Measurements from ENCODE around the gene CEP164. TPM values are rescaled to one million over a fixed set of nuclear protein-coding genes. Genes with fewer than 3 reads are reported as not detected.
"Not testable (repeated sequence)": the region's sequence is repeated elsewhere in the genome, so short reads cannot be mapped to it uniquely, and the experiment has no call there.

The CEP164 gene
- total RNA-seq, 1 donor from 2014 or later = 21.6 TPM

DNA sequence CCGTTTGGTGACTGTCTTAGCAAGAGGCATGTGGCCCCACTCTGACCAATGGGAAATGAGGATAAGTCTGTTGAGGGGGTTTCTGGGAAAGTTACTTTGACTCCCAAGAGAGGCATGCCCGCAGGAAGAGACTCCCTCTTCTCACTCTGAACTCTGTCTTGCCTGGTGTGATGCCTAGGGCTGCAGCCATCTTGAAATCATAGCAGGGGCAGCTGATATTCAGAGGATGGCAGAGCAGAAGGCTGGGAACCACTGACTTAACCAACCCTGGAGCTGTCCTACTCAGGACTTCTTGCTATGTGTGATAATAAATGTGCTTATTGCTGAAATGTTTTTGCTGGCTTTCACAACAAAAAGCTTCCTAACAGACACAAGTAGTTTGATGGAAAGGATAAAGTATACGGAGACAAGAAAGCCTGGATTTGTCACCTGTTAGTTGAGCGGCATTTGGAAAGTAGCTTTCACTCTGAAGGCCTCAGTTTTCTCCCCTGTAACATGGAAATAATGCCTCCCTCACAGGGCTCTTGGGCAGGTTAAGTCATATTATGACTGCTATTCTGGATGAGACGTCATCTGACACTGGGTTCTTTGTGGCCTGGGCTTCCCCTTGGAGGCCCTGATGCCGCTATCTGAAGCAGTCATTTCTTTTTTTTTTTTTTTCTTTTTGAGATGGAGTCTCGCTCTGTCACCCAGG, 128.5 kb downstream of the CEP164 start:
- H3K9me3 ChIP-seq = no peaks in the 10 kb centered on the region
- no peak for TF ChIP-seq POLR2AphosphoS5 (IDR thresholded peaks at IDR 0.05; ENCODE audit: insufficient read depth in 1 of 2, low read depth in 1 of 2)
- TF ChIP-seq, protein P1, sequence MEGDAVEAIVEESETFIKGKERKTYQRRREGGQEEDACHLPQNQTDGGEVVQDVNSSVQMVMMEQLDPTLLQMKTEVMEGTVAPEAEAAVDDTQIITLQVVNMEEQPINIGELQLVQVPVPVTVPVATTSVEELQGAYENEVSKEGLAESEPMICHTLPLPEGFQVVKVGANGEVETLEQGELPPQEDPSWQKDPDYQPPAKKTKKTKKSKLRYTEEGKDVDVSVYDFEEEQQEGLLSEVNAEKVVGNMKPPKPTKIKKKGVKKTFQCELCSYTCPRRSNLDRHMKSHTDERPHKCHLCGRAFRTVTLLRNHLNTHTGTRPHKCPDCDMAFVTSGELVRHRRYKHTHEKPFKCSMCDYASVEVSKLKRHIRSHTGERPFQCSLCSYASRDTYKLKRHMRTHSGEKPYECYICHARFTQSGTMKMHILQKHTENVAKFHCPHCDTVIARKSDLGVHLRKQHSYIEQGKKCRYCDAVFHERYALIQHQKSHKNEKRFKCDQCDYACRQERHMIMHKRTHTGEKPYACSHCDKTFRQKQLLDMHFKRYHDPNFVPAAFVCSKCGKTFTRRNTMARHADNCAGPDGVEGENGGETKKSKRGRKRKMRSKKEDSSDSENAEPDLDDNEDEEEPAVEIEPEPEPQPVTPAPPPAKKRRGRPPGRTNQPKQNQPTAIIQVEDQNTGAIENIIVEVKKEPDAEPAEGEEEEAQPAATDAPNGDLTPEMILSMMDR (IDR thresholded peaks at IDR 0.05) = no peak
- no peak for DNase-seq (ENCODE audit: extremely low spot score in 2 of 2)
- intact Hi-C loops (cut with DNase I) = no loop called here
- H3K27me3 ChIP-seq = no peaks in the 10 kb centered on the region
- no peaks in the 10 kb centered on the region for H3K4me1 ChIP-seq
- no peaks in the 10 kb centered on the region for H3K36me3 ChIP-seq
- no peak overlapping the region for H3K4me3 ChIP-seq
- H3K27ac ChIP-seq = no peak overlapping the region

DNA sequence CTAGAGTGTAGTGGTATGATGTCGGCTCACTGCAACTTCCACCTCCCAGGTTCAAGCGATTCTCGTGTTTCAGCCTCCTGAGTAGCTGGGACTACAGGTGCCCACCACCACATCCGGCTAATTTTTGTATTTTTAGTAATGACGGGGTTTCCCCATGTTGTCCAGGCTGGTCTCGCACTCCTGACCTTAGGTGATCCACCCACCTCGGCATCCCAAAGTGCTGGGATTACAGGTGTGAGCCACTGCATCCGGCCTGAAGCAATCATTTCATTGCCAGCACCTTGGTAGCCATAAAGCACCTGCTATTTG, 129.0 kb downstream of the CEP164 start:
- DNase-seq (ENCODE audit: extremely low spot score in 2 of 2); intact Hi-C loops (cut with DNase I); H3K9me3 ChIP-seq; H3K4me3 ChIP-seq; H3K4me1 ChIP-seq; H3K27ac ChIP-seq; H3K27me3 ChIP-seq; H3K36me3 ChIP-seq: not testable (repeated sequence)

DNA sequence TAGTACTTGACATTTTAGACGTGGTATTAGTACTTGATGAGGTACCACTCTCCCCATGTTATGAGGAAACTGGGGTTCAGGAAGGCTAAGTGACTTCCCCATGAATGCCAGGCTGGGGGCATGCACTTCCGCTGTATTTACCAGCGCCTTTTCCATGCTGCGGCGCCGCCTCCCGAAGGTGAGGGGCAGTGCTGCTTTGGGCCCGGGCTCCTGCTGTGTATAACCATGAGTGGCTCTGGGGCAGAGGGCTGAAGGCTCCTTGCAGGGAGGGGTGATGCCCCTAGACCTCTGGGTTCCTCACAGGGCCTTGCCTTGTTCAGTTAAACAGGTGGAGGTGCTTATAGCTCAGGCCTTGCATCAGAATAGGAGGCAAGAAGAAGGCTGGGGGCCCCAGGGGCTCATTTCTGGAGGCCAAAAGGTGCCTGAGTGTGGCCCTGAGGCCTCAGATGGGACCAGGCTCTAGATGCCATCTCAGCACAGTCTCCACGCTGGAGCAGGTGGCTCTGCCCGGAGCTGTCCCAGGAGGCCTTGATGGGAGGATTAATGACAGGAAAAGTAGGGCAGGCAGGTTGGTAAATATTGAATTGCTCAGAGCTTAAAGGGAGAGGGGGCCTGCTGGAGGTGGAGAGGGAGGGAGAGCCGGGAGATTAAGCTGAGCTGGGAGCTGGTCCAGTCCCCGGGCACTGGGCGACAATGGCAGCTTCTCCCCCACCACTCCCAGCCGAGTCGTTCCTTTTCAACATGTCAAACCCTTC, 129.6 kb downstream of the CEP164 start:
- H3K27ac ChIP-seq = no peak overlapping the region
- intact Hi-C loops (cut with DNase I) = no loop called here
- no peaks in the 10 kb centered on the region for H3K4me1 ChIP-seq
- H3K9me3 ChIP-seq = no peaks in the 10 kb centered on the region
- TF ChIP-seq POLR2AphosphoS5 (IDR thresholded peaks at IDR 0.05; ENCODE audit: insufficient read depth in 1 of 2, low read depth in 1 of 2) (no peak), POLR2A (IDR thresholded peaks at IDR 0.05) (no peak)
- TF ChIP-seq, protein P1 (IDR thresholded peaks at IDR 0.05) = no peak
- no peaks in the 10 kb centered on the region for H3K27me3 ChIP-seq
- H3K36me3 ChIP-seq = no peaks in the 10 kb centered on the region
- no peak overlapping the region for H3K4me3 ChIP-seq
- DNase-seq (ENCODE audit: extremely low spot score in 2 of 2) = no peak

DNA sequence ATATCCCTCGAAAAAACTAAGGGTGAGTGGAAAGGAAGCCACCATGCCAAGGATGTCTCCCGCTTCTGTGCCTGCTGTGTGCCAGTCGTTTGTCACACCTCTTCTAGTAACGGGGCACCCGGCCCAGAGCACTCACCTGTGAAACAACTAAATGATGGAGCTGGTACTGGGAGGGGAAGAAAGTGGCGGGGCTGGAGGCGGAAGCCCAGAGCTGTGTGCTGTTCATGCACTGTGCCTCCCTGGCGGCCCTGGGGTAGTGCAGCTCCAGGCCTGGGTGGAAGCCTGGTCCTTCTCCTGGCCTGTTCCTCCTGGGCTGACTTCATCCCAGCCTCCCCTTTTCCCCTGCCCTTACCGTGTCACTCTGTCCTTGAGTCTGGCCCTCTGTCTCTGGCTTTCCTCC, 130.2 kb downstream of the CEP164 start:
- H3K27me3 ChIP-seq = no peaks in the 10 kb centered on the region
- H3K9me3 ChIP-seq = no peaks in the 10 kb centered on the region
- H3K4me1 ChIP-seq = no peaks in the 10 kb centered on the region
- no peak overlapping the region for H3K4me3 ChIP-seq
- intact Hi-C loops (cut with DNase I) = no loop called here
- no peak for TF ChIP-seq POLR2AphosphoS5 (IDR thresholded peaks at IDR 0.05; ENCODE audit: insufficient read depth in 1 of 2, low read depth in 1 of 2)
- no peak for TF ChIP-seq POLR2A (IDR thresholded peaks at IDR 0.05)
- TF ChIP-seq, protein P1 (IDR thresholded peaks at IDR 0.05) = no peak
- no peaks in the 10 kb centered on the region for H3K36me3 ChIP-seq
- no peak overlapping the region for H3K27ac ChIP-seq
- DNase-seq (ENCODE audit: extremely low spot score in 2 of 2) = no peak

DNA sequence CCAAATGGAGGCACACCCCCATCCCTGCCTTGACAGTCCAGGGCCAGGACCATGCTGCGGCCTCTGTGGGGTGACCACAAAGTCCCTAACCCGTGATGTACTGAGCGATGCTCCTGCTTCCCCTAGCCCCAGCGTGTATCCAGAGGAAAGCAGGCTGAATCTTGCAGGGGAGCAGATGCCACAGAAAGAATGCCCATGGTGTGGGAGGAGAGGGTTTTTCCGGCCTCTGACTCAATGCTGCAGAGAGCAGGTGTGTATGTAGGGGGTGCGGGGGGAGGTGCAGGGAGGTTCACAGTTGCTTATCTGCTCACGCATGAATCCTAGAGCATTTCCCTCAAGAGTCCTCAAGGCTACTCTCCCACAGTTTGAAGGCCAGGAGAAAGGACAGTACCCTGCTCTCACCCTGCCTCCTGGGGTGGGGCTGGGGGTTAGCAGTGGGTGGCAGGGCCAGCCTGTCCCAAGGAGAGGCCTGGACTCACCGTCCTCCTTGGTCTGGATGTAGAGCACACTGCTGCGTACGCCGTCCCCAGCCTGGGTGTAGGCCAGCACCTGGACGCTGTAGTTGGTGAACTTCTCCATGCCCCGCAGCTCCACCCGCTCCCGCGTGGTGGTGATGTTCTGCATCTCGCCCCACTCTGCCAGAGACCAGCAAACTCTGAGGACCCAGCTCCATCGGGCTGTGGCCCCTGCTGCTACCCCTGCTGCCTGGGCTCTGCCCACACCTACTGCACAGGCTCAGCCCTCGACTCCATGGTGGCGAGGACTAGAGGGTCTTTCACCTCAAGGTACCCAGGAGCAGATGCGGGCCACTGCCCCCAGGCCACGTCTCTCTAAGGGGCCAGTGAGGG, 130.8 kb downstream of the CEP164 start:
- Histone ChIP-seq H3K36me3 (no peaks in the 10 kb centered on the region), H3K4me3 (no peak overlapping the region), H3K9me3 (no peaks in the 10 kb centered on the region), H3K4me1 (no peaks in the 10 kb centered on the region), H3K27me3 (no peaks in the 10 kb centered on the region), H3K27ac (no peak overlapping the region)
- intact Hi-C loops (cut with DNase I) = no loop called here
- TF ChIP-seq POLR2AphosphoS5 (IDR thresholded peaks at IDR 0.05; ENCODE audit: insufficient read depth in 1 of 2, low read depth in 1 of 2) (no peak), POLR2A (IDR thresholded peaks at IDR 0.05) (no peak)
- TF ChIP-seq, protein P1 (IDR thresholded peaks at IDR 0.05) = no peak
- no peak for DNase-seq (ENCODE audit: extremely low spot score in 2 of 2)

All from vagina (tissue), 2 donors.